CD8-positive, alpha-beta memory T cell (primary cell): ENCODE measurements around the gene ETFDH. TPM values are rescaled to one million over a fixed set of nuclear protein-coding genes. Genes with fewer than 3 reads are reported as not detected.

Experiments
- CTCF ChIA-PET: fragments of 350-600 bp; sonication (Branson Sonifier 250); formaldehyde crosslinking; loops from one replicate; lab custom pipeline; 2021; ENCODE audit warnings: antibody characterized with exemption; lab: Charles Lee
- POLR2A ChIA-PET: fragments of 350-600 bp; sonication (Branson Sonifier 250); formaldehyde crosslinking; loops from one replicate; lab custom pipeline; 2021; ENCODE audit warnings: antibody characterized with exemption; lab: Charles Lee
- DNase-seq, 5 donors: peaks; one replicate each; pipeline versions ENCODE4 v3.0.0 to v3.0.0-alpha.2; 2020 to 2022; ENCODE audit warnings: mixed read lengths in 1 of 5
- H3K27ac ChIP-seq: one replicate; pipeline ENCODE4 v1.7.0; 2013; ENCODE audit warnings: low read depth, mild to moderate bottlenecking, low read length, moderate library complexity
- H3K27me3 ChIP-seq: 2 replicates; pipeline ENCODE4 v1.7.0; 2013; ENCODE audit warnings: low read length, mild to moderate bottlenecking; ENCODE audit not compliant: insufficient read depth, poor library complexity, severe bottlenecking
- H3K36me3 ChIP-seq: 2 replicates; pipeline ENCODE4 v1.7.0; 2013; ENCODE audit warnings: mild to moderate bottlenecking, low read length, moderate library complexity; ENCODE audit not compliant: insufficient read depth
- H3K4me1 ChIP-seq: 2 replicates; pipeline ENCODE4 v1.7.0; 2013; ENCODE audit warnings: mild to moderate bottlenecking, low read length, moderate library complexity; ENCODE audit not compliant: insufficient read depth
- H3K4me3 ChIP-seq: 2 replicates; pipeline ENCODE4 v1.7.0; 2013; ENCODE audit warnings: mild to moderate bottlenecking, low read length
- H3K9me3 ChIP-seq: 2 replicates; pipeline ENCODE4 v1.7.0; 2013; ENCODE audit warnings: mild to moderate bottlenecking, low read length
- H3K27ac Mint-ChIP-seq, 8 donors: one replicate each; pipeline ENCODE4 v1.8.0; 2020 to 2021; ENCODE audit warnings: mixed read lengths in 8 of 8, mild to moderate bottlenecking in 6 of 8, inconsistent platforms in 3 of 8, moderate library complexity in 3 of 8
- H3K27me3 Mint-ChIP-seq, 2 donors: one replicate each; pipeline ENCODE4 v1.8.0; 2020 to 2021; ENCODE audit warnings: mixed read lengths in 2 of 2, mild to moderate bottlenecking in 1 of 2, moderate library complexity in 1 of 2
- H3K36me3 Mint-ChIP-seq, 3 donors: one replicate each; pipeline ENCODE4 v1.8.0; 2020 to 2021; ENCODE audit warnings: mixed read lengths in 3 of 3, inconsistent platforms in 1 of 3, mild to moderate bottlenecking in 1 of 3
- H3K4me1 Mint-ChIP-seq, 3 donors: one replicate each; pipeline ENCODE4 v1.8.0; 2020 to 2021; ENCODE audit warnings: mixed read lengths in 3 of 3, inconsistent platforms in 1 of 3, mild to moderate bottlenecking in 1 of 3
- H3K4me3 Mint-ChIP-seq, 7 donors: one replicate each; pipeline ENCODE4 v1.8.0; 2020 to 2021; ENCODE audit warnings: mixed read lengths in 7 of 7, mild to moderate bottlenecking in 6 of 7, moderate library complexity in 4 of 7, inconsistent platforms in 2 of 7
- H3K9me3 Mint-ChIP-seq, 5 donors: one replicate each; pipeline ENCODE4 v1.8.0; 2020 to 2022; ENCODE audit warnings: mixed read lengths in 5 of 5, mild to moderate bottlenecking in 3 of 5, moderate library complexity in 2 of 5, inconsistent platforms in 1 of 5
- polyA plus RNA-seq: library from polyadenylated mRNA; unstranded; fragments of 300-500 nt; fragmentation: Illumina TruSeq; gene quantifications from one replicate; pipeline ENCODE4 v1.2.3, GENCODE V29; 2021
- total RNA-seq, 2 experiments: library from RNA; stranded (reverse); gene quantifications; one replicate each; pipeline ENCODE4 v1.2.3, GENCODE V29; 2021

ETFDH gene
- total and polyA plus RNA-seq, 3 experiments from 2014 or later: 4.4 to 22.1 (median 21.9) TPM

GRCh38 chr4:158669310-158669709, 2.8 kb upstream of the ETFDH start:
- ChIA-PET CTCF (interaction anchor here (0.6 to 1.6 kb wide), 3 partner anchors 12 to 14 kb away, joined by 3 to 4 read pairs (median 3); no protein-coding TSS in a partner anchor), POLR2A (no interaction called here)
- DNase-seq: no peak
- Histone ChIP-seq H3K27ac (no peak overlapping the region), H3K4me1 (peaks cover 15% of the 10 kb centered on the region), H3K9me3 (no peaks in the 10 kb centered on the region), H3K4me3 (no peak overlapping the region), H3K36me3 (no peaks in the 10 kb centered on the region), H3K27me3 (no peaks in the 10 kb centered on the region)
- Mint-ChIP-seq H3K27ac (peak overlapping the region in 1 of 8 donors; percentile 31), H3K4me3 (peak overlapping the region in 2 of 7 donors; percentile 2 to 82), H3K36me3 (peaks cover 0 to 11% (median 0%) of the 10 kb centered on the region in 3 donors), H3K27me3 (peaks cover 0 to 3% of the 10 kb centered on the region in 2 donors), H3K9me3 (no peaks in the 10 kb centered on the region), H3K4me1 (peaks cover 20 to 30% (median 21%) of the 10 kb centered on the region in 3 donors)

GRCh38 chr4:158670975-158671664, 976 bp upstream of the ETFDH start:
- peaks cover 0 to 3% of the 10 kb centered on the region in 2 donors for H3K27me3 Mint-ChIP-seq
- DNase-seq: peak; percentile 39 to 77 (median 64)
- no peaks in the 10 kb centered on the region for H3K9me3 Mint-ChIP-seq
- H3K36me3 Mint-ChIP-seq: peaks cover 0 to 14% (median 2%) of the 10 kb centered on the region in 3 donors
- peak overlapping the region; percentile 77 for H3K4me3 ChIP-seq
- no peaks in the 10 kb centered on the region for H3K27me3 ChIP-seq
- H3K4me3 Mint-ChIP-seq: peak overlapping the region; percentile 91 to 97 (median 93)
- H3K27ac Mint-ChIP-seq: peak overlapping the region; percentile 87 to 100 (median 98)
- H3K27ac ChIP-seq: peak overlapping the region; percentile 91
- ChIA-PET POLR2A (no interaction called here), CTCF (no interaction called here)
- no peaks in the 10 kb centered on the region for H3K36me3 ChIP-seq
- no peaks in the 10 kb centered on the region for H3K9me3 ChIP-seq
- peaks cover 15% of the 10 kb centered on the region for H3K4me1 ChIP-seq
- peaks cover 20 to 38% (median 26%) of the 10 kb centered on the region in 3 donors for H3K4me1 Mint-ChIP-seq

DNA sequence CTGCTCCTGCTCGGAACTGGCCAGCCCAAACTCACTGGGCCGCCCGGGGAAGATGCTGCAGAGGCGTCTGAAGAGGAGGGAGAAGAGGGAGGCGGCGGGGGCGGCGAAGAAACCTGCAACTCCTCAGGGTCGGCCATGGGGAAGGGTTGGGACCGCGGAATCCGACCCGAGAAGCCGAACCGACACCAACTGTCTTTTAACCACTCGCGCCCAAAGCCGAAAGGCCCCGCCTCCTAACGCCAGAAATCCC, 506 bp upstream of the ETFDH start, which contains the start of gene C4orf46:
Gene C4orf46 (minus strand): TSS at position 223 of the 250 bp plus-strand sequence. CDS start 86 bp downstream, at position 137.
- ChIA-PET POLR2A (no interaction called here), CTCF (no interaction called here)
- H3K4me3 Mint-ChIP-seq: peak within 1 kb of the TSS; percentile 91 to 97 (median 93)
- Histone ChIP-seq H3K4me3 (peak within 1 kb of the TSS; percentile 77), H3K9me3 (no peaks in the 10 kb centered on the region), H3K27me3 (no peaks in the 10 kb centered on the region), H3K27ac (peak within 1 kb of the TSS; percentile 91), H3K36me3 (no peaks in the 10 kb centered on the region), H3K4me1 (peaks cover 15% of the 10 kb centered on the region)
- peaks cover 20 to 40% (median 31%) of the 10 kb centered on the region in 3 donors for H3K4me1 Mint-ChIP-seq
- H3K27ac Mint-ChIP-seq: peak within 1 kb of the TSS; percentile 87 to 100 (median 98)
- no peak for DNase-seq
- H3K36me3 Mint-ChIP-seq: peaks cover 0 to 14% (median 2%) of the 10 kb centered on the region in 3 donors
- H3K9me3 Mint-ChIP-seq: no peaks in the 10 kb centered on the region
- H3K27me3 Mint-ChIP-seq: peaks cover 0 to 3% of the 10 kb centered on the region in 2 donors

GRCh38 chr4:158673633-158674032, 1.5 kb downstream of the ETFDH start:
- Mint-ChIP-seq H3K4me3 (peak overlapping the region in 2 of 7 donors; percentile 22 to 28), H3K27ac (peak overlapping the region in 1 of 8 donors; percentile 24), H3K36me3 (peaks cover 0 to 14% (median 2%) of the 10 kb centered on the region in 3 donors), H3K27me3 (peaks cover 0 to 3% of the 10 kb centered on the region in 2 donors), H3K9me3 (no peaks in the 10 kb centered on the region), H3K4me1 (peaks cover 23 to 43% (median 37%) of the 10 kb centered on the region in 3 donors)
- peaks cover 15% of the 10 kb centered on the region for H3K4me1 ChIP-seq
- no peak overlapping the region for H3K4me3 ChIP-seq
- no peaks in the 10 kb centered on the region for H3K9me3 ChIP-seq
- H3K36me3 ChIP-seq: no peaks in the 10 kb centered on the region
- ChIA-PET POLR2A (no interaction called here), CTCF (no interaction called here)
- DNase-seq: no peak
- no peak overlapping the region for H3K27ac ChIP-seq
- no peaks in the 10 kb centered on the region for H3K27me3 ChIP-seq

DNA sequence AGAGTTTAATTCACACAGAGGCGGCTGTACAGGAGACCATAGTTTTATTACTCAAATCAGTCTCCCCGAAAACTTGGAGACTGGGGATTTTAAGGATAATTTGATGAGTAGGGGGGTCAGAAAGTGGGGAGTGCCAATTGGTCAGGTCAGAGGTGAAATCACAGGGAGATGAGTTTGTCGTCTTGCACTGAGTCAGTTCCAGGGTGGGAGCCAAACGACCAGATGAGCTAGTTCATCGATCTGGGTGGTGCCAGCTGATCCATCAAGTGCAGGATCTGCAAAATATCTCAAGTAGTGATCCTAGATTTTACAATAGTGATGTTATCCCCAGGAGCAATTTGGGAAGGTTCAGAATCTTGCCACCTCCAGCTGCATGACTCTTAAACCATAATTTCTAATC, 4.0 kb downstream of the ETFDH start:
- Mint-ChIP-seq H3K27ac (no peak overlapping the region), H3K9me3 (no peaks in the 10 kb centered on the region), H3K36me3 (peaks cover 4 to 18% (median 7%) of the 10 kb centered on the region in 3 donors), H3K27me3 (peaks cover 0 to 3% of the 10 kb centered on the region in 2 donors), H3K4me3 (no peak overlapping the region), H3K4me1 (peaks cover 15 to 32% (median 26%) of the 10 kb centered on the region in 3 donors)
- Histone ChIP-seq H3K4me1 (peaks cover 8% of the 10 kb centered on the region), H3K4me3 (no peak overlapping the region), H3K27ac (no peak overlapping the region), H3K9me3 (no peaks in the 10 kb centered on the region), H3K36me3 (no peaks in the 10 kb centered on the region), H3K27me3 (no peaks in the 10 kb centered on the region)
- CTCF ChIA-PET: no interaction called here
- POLR2A ChIA-PET: no interaction called here
- DNase-seq: no peak

DNA sequence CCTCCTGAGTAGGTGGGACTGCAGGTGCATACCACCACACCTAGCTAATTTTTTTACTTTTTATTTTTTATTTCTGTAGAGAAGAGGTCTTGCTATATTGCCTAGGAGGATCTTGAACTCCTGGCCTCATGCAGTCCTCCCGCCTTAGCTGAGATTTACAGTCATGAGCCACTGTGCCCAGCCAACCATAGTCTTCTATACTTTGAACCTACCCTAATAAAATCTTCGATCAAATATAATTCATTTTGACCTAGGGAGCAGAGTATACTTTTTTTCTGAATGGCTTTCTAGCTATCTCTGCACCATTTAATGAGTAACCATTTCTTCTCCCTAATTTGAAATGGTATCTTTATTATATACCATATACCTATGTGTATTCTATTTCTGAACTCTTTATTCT, 6.7 kb downstream of the ETFDH start:
- no peak overlapping the region for H3K4me3 Mint-ChIP-seq
- peaks cover 4 to 16% (median 14%) of the 10 kb centered on the region in 3 donors for H3K4me1 Mint-ChIP-seq
- Histone ChIP-seq H3K9me3 (no peaks in the 10 kb centered on the region), H3K4me3 (no peak overlapping the region), H3K27me3 (no peaks in the 10 kb centered on the region), H3K4me1 (no peaks in the 10 kb centered on the region), H3K36me3 (no peaks in the 10 kb centered on the region), H3K27ac (no peak overlapping the region)
- no peaks in the 10 kb centered on the region for H3K9me3 Mint-ChIP-seq
- no peaks in the 10 kb centered on the region for H3K27me3 Mint-ChIP-seq
- no peak for DNase-seq
- no peak overlapping the region for H3K27ac Mint-ChIP-seq
- POLR2A ChIA-PET: no interaction called here
- CTCF ChIA-PET: no interaction called here
- H3K36me3 Mint-ChIP-seq: peaks cover 4 to 18% (median 7%) of the 10 kb centered on the region in 3 donors

DNA sequence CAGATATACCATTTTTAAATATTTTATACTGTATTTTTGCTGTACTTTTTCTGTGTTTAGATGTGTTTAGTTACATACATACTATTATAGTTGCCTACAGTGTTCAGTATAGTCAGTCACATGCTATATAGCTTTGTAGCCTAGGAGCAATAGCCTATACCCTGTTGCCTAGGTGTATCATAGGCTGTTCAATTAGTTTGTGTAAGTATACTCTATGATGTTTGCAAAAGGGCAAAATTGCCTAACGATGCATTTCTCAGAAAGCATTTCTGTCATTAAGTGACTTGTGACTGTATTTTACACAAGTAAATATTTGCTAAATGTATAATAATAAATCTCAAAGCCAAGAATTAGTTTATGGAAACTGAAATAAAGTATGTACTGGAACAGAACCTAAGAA, 9.5 kb downstream of the ETFDH start:
- Mint-ChIP-seq H3K9me3 (no peaks in the 10 kb centered on the region), H3K27ac (no peak overlapping the region), H3K27me3 (no peaks in the 10 kb centered on the region), H3K36me3 (peaks cover 5 to 25% (median 7%) of the 10 kb centered on the region in 3 donors), H3K4me1 (peaks cover 3 to 6% (median 3%) of the 10 kb centered on the region in 3 donors), H3K4me3 (no peak overlapping the region)
- POLR2A ChIA-PET: no interaction called here
- no peaks in the 10 kb centered on the region for H3K27me3 ChIP-seq
- no peak overlapping the region for H3K4me3 ChIP-seq
- no peak for DNase-seq
- H3K4me1 ChIP-seq: no peaks in the 10 kb centered on the region
- no peak overlapping the region for H3K27ac ChIP-seq
- H3K9me3 ChIP-seq: no peaks in the 10 kb centered on the region
- CTCF ChIA-PET: interaction anchor here (1.3 kb wide), 1 partner anchor 18 kb away, joined by 3 read pairs; no protein-coding TSS in a partner anchor
- peaks cover 3% of the 10 kb centered on the region for H3K36me3 ChIP-seq

- Mint-ChIP-seq H3K27me3 (no peaks in the 10 kb centered on the region), H3K36me3 (peaks cover 5 to 28% (median 7%) of the 10 kb centered on the region in 3 donors), H3K9me3 (no peaks in the 10 kb centered on the region), H3K27ac (no peak overlapping the region), H3K4me3 (no peak overlapping the region), H3K4me1 (peaks cover 0 to 5% (median 2%) of the 10 kb centered on the region in 3 donors)
- POLR2A ChIA-PET: no interaction called here
- CTCF ChIA-PET: no interaction called here
- H3K27ac ChIP-seq: no peak overlapping the region
- no peaks in the 10 kb centered on the region for H3K27me3 ChIP-seq
- DNase-seq: no peak
- no peaks in the 10 kb centered on the region for H3K9me3 ChIP-seq
- no peak overlapping the region for H3K4me3 ChIP-seq
- H3K36me3 ChIP-seq: peaks cover 3% of the 10 kb centered on the region
- no peaks in the 10 kb centered on the region for H3K4me1 ChIP-seq
Observed at GRCh38 chr4:158682066-158682465, 10.0 kb downstream of the ETFDH start.
